Measurements from ENCODE around the gene STAG1.
"Not testable (repeated sequence)": the region's sequence is repeated elsewhere in the genome, so short reads cannot be mapped to it uniquely, and the experiment has no call there.

STAG1 gene

DNA sequence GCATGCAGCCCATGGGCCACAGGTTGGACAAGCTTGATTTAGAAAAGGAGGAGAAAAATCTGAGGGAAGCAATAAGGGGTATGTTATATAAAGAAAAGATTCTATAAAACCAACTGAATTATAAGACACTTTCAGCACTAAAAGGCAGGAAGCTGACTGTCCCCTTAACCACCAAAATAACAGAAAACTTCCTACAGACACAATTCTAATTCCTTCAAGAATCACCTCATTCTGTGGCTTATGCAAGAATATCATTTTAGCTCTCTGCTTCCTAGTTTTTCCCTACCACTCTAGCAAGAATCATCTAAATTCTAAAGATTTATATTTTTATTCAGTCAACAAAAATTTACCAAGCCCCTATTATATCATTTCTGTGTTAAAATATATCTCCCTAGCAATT lies 6.3 kb downstream of the STAG1 start:
- H3K4me3 ChIP-seq (ENCODE audit: low read length) = no peak overlapping the region
- DNase-seq (ENCODE audit: low read depth) = no peak
- TF ChIP-seq CTCF (conservative IDR thresholded peaks at IDR 0.05; ENCODE audit: low read depth, low read length) = no peak

DNA sequence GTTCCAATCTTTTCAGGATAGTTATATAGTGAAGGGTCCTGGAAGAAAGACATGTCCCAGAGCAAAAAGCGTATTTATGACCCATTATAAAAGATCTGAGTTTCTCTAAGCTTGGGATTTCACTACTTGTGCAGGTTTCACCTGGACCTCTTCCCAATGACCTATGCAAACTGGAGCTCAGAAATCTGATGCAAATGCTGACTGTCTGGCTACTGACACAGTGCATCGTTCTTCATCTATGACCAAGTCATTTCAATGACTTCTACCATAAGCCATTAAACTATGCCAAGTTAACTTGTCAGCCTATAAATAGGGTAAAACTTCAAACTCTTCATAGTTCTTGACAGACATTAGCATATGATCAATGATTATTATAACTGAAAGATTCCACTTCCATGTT lies 11.1 kb downstream of the STAG1 start:
- no peak for DNase-seq (ENCODE audit: low read depth)
- H3K4me3 ChIP-seq (ENCODE audit: low read length) = no peak overlapping the region
- TF ChIP-seq CTCF (conservative IDR thresholded peaks at IDR 0.05; ENCODE audit: low read depth, low read length) = no peak

DNA sequence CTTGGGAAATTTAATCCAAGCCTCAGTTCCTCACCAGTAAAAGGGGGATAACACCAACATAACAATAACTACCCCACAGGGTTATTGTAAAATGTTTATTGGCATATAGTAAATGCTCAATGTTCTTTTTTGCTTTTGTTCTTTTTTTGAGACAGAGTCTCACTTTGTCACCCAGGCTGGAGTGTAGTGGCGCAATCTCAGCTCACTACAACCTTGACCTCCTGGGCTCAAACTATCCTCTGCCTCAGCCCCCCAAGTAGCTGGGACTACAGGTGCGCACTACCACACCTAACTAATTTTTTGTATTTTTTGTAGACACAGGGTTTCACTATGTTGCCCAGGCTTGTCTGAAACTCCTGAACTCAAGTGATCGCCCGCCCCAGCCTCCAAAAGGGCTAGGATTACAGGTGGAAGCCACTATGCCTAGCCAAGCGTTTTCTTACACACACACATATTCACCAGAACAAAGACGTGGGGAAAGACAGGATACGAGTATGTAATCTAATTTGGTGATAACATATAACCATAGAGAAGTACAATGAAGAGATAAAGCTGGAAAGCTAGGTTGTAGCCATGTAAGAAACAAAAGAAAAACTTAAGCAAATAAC lies 11.7 kb downstream of the STAG1 start:
- H3K4me3 ChIP-seq (ENCODE audit: low read length) = no peak overlapping the region
- DNase-seq (ENCODE audit: low read depth) = no peak
- TF ChIP-seq CTCF (conservative IDR thresholded peaks at IDR 0.05; ENCODE audit: low read depth, low read length) = no peak

- not testable (repeated sequence) for H3K4me3 ChIP-seq (ENCODE audit: low read length); DNase-seq (ENCODE audit: low read depth)
Measured at GRCh38 chr3:136736950-136737349, 15.2 kb downstream of the STAG1 start.

GRCh38 chr3:136735103-136735502 lies 17.1 kb downstream of the STAG1 start:
- TF ChIP-seq CTCF (conservative IDR thresholded peaks at IDR 0.05; ENCODE audit: low read depth, low read length) = no peak
- DNase-seq (ENCODE audit: low read depth) = no peak
- no peak overlapping the region for H3K4me3 ChIP-seq (ENCODE audit: low read length)

DNA sequence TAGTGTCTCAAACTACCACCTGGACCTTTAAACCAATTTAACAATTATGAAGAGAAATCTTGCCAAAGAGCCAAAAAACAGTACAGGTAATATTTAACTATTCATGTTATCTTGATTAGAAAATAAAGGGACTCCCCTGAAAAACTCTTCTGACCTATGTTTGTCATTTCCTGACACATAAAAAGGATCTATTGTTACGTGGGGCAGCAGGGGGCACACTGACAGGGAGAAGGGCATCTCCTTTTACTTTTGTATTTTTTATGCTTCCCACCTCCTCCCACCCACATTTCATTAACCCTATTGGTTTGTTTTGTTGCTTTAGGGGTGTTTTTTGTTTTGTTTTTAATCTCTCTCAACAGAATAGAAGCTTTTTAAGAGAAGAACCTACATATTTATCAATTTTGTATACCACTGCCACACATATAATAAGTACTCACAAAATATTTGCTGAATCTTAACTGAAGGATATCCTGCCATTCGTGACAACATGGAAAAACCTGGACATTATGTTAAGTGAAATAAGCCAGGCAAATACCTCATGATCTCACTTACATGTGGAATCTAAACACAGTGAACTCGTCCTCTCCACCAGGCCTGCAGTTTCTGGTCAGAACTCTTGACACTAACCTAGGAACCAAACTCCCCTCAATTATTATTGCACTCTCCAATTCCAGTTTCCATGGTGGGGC lies 17.7 kb downstream of the STAG1 start:
- TF ChIP-seq CTCF (conservative IDR thresholded peaks at IDR 0.05; ENCODE audit: low read depth, low read length) = no peak
- H3K4me3 ChIP-seq (ENCODE audit: low read length) = no peak overlapping the region
- DNase-seq (ENCODE audit: low read depth) = no peak

DNA sequence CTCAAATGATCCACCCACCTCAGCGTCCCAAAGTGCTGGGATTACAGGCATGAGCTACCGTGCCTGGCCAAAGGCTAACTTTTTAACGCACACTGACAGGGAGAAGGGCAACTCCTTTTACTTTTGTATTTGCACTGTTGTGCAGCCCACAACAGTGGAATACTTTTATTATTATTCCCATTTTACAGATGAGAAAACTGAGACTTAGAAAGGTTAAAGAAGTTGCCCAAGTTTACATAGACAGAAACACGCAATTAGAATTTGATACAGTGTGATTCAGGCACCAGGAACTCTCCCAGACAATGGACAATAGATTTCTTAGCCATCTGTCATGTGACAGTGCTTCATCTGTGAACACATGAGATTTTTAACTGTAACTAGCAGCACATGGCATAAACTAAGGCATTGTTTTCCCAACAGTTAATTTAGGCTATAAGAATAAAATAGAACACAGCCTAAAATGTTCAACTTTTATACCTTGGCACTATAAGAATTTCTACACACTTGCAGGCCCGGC lies 18.8 kb downstream of the STAG1 start:
- DNase-seq (ENCODE audit: low read depth) = no peak
- TF ChIP-seq CTCF (conservative IDR thresholded peaks at IDR 0.05; ENCODE audit: low read depth, low read length) = no peak
- no peak overlapping the region for H3K4me3 ChIP-seq (ENCODE audit: low read length)

Data from retinal pigment epithelial cell (primary cell).